Calu3 (cell line): ENCODE data around the gene CARMIL1. TPM values are rescaled to one million over a fixed set of nuclear protein-coding genes. Genes with fewer than 3 reads are reported as not detected.

ENCODE experiments used
- BruUV-seq: library from RNA; stranded (reverse); fragments of 400-500 nt; replicated peaks from 2 replicates; lab custom pipeline; 2021; lab: Mats Ljungman, UMichigan
- CTCF ChIA-PET: fragments of 300-600 bp; sonication (Branson Sonifier 250); formaldehyde crosslinking; loops from one replicate; lab custom pipeline; 2022; ENCODE audit warnings: antibody characterized with exemption; lab: Charles Lee
- DNase-seq: peaks from one replicate; pipeline ENCODE4 v3.0.0; 2022
- H3K27ac Mint-ChIP-seq: one replicate; pipeline ENCODE4 v1.8.0; 2022; ENCODE audit warnings: mixed read lengths; ENCODE audit not compliant: unreplicated experiment
- H3K27me3 Mint-ChIP-seq: one replicate; pipeline ENCODE4 v1.8.0; 2022; ENCODE audit warnings: mixed read lengths; ENCODE audit not compliant: unreplicated experiment
- H3K36me3 Mint-ChIP-seq: one replicate; pipeline ENCODE4 v1.8.0; 2022; ENCODE audit warnings: mild to moderate bottlenecking, moderate library complexity, mixed read lengths; ENCODE audit not compliant: insufficient read depth, unreplicated experiment
- H3K4me1 Mint-ChIP-seq: one replicate; pipeline ENCODE4 v1.8.0; 2022; ENCODE audit warnings: mild to moderate bottlenecking, low read depth, mixed read lengths; ENCODE audit not compliant: unreplicated experiment
- H3K4me3 Mint-ChIP-seq: one replicate; pipeline ENCODE4 v1.8.0; 2022; ENCODE audit warnings: mild to moderate bottlenecking, low read depth, moderate library complexity, mixed read lengths; ENCODE audit not compliant: unreplicated experiment
- H3K9me3 Mint-ChIP-seq: one replicate; pipeline ENCODE4 v1.8.0; 2022; ENCODE audit warnings: low read depth, mixed read lengths; ENCODE audit not compliant: unreplicated experiment
- intact Hi-C: fragments of 100-400 bp; cut with micrococcal nuclease; formaldehyde crosslinking; loops from one replicate; pipeline ENCODE4 v1.10.0; 2022; ENCODE audit not compliant: unreplicated experiment
- total RNA-seq: library from RNA; stranded (reverse); gene quantifications from 2 replicates; pipeline ENCODE4 v1.2.3, GENCODE V29; 2022
- TF ChIP-seq, protein P1 (sequence below): fragments of 200-600 bp; IDR thresholded peaks from one replicate; pipeline ENCODE4 v1.8.0; 2022; ENCODE audit warnings: antibody characterized with exemption; ENCODE audit not compliant: unreplicated experiment

The CARMIL1 gene
- total RNA-seq, 1 experiment from 2014 or later, result 92.4 TPM

- Mint-ChIP-seq H3K9me3 (no peaks in the 10 kb centered on the region), H3K27ac (no peak overlapping the region), H3K4me1 (no peaks in the 10 kb centered on the region), H3K4me3 (no peak overlapping the region), H3K36me3 (no peaks in the 10 kb centered on the region), H3K27me3 (no peaks in the 10 kb centered on the region)
- intact Hi-C loops, result no loop called here
- no peak for DNase-seq
- CTCF ChIA-PET, result interaction anchor here (0.6 to 2.4 kb wide), 10 partner anchors 14 to 646 kb away, joined by 3 to 21 read pairs (median 4); no protein-coding TSS in a partner anchor
- BruUV-seq, result no TSS peak
- TF ChIP-seq, protein P1, sequence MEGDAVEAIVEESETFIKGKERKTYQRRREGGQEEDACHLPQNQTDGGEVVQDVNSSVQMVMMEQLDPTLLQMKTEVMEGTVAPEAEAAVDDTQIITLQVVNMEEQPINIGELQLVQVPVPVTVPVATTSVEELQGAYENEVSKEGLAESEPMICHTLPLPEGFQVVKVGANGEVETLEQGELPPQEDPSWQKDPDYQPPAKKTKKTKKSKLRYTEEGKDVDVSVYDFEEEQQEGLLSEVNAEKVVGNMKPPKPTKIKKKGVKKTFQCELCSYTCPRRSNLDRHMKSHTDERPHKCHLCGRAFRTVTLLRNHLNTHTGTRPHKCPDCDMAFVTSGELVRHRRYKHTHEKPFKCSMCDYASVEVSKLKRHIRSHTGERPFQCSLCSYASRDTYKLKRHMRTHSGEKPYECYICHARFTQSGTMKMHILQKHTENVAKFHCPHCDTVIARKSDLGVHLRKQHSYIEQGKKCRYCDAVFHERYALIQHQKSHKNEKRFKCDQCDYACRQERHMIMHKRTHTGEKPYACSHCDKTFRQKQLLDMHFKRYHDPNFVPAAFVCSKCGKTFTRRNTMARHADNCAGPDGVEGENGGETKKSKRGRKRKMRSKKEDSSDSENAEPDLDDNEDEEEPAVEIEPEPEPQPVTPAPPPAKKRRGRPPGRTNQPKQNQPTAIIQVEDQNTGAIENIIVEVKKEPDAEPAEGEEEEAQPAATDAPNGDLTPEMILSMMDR, result no peak
Observed at GRCh38 chr6:25251426-25251825, 27.7 kb upstream of the CARMIL1 start.

GRCh38 chr6:25253351-25253750 lies 25.8 kb upstream of the CARMIL1 start:
- TF ChIP-seq, protein P1, result no peak
- no TSS peak for BruUV-seq
- no peaks in the 10 kb centered on the region for H3K9me3 Mint-ChIP-seq
- intact Hi-C loops, result no loop called here
- no peak for DNase-seq
- H3K27ac Mint-ChIP-seq, result no peak overlapping the region
- H3K27me3 Mint-ChIP-seq, result no peaks in the 10 kb centered on the region
- no peaks in the 10 kb centered on the region for H3K36me3 Mint-ChIP-seq
- no peaks in the 10 kb centered on the region for H3K4me1 Mint-ChIP-seq
- no peak overlapping the region for H3K4me3 Mint-ChIP-seq
- CTCF ChIA-PET, result interaction anchor here (0.6 to 0.9 kb wide), 3 partner anchors 9 to 80 kb away, joined by 3 to 5 read pairs (median 4); no protein-coding TSS in a partner anchor

DNA sequence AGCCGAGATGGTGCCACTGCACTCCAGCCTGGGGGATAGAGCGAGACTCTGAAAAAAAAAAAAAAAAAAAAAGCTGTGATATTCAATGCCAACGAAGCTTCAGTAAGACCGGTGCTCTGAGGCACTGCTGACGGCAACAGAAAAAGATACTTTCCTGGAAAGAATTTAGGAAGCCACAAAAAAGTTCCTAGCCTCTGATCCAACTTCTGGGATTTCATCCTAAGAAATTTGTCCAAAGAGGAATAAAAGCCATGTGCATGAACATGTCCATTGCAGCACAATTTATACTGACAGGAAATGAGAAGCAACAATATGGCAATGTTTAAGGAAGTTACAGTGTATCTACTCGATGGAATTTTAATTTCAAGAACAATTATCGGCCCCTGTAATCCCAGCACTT lies 24.5 kb upstream of the CARMIL1 start:
- no peaks in the 10 kb centered on the region for H3K27me3 Mint-ChIP-seq
- CTCF ChIA-PET, result interaction anchor here (0.6 to 1.7 kb wide), 2 partner anchors 11 to 396 kb away, joined by 3 to 6 read pairs; no protein-coding TSS in a partner anchor
- no peaks in the 10 kb centered on the region for H3K4me1 Mint-ChIP-seq
- BruUV-seq, result no TSS peak
- DNase-seq, result no peak
- intact Hi-C loops, result no loop called here
- no peak overlapping the region for H3K4me3 Mint-ChIP-seq
- H3K9me3 Mint-ChIP-seq, result no peaks in the 10 kb centered on the region
- H3K36me3 Mint-ChIP-seq, result no peaks in the 10 kb centered on the region
- no peak overlapping the region for H3K27ac Mint-ChIP-seq
- TF ChIP-seq, protein P1, result no peak

DNA sequence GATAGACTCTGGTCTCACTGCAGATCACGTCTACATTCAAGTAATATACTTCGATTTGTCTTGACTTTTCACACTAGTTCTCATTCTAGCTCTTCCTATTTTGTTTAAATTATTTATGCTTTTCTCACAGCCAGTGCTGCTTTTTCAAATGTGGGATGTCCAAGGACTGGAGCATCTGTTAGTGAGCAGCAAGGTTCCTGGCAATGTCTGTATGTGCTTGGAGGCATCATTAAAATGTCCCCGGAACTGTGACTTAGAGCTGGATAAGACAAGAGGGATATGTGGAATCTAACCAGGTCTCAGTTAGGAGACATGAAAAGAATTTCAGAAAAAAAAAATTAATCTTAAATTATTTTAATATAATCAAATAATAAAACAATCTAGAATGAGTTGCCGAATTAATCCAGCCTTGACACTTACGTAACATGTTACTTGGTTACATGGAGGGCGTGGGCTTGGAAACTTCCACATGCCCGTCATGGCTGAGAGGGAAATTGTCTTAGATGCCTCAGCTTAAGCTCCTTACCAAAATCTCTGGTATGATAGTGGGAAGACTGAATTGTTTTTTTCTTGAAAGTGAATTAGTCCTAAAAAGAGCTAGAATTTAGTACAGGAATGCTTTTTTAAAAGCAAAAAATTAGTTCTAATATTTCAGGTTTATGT lies 21.4 kb upstream of the CARMIL1 start:
- Mint-ChIP-seq H3K9me3 (no peaks in the 10 kb centered on the region), H3K4me1 (no peaks in the 10 kb centered on the region), H3K36me3 (no peaks in the 10 kb centered on the region), H3K4me3 (no peak overlapping the region), H3K27ac (no peak overlapping the region), H3K27me3 (no peaks in the 10 kb centered on the region)
- CTCF ChIA-PET, result interaction anchor here (0.5 to 2.1 kb wide), 7 partner anchors 8 to 85 kb away, joined by 3 to 8 read pairs (median 5); partner anchors contain the start of gene CARMIL1
- DNase-seq, result no peak
- TF ChIP-seq, protein P1, result no peak
- intact Hi-C loops, result no loop called here
- no TSS peak for BruUV-seq
